GM13977 (cell line): ENCODE data around the gene BTG3.

Experiments used
- DNase-seq: peaks from one replicate; pipeline ENCODE4 v3.0.0; 2012; ENCODE audit warnings: low spot score
- in situ Hi-C: fragments of 300-500 bp; cut with MboI; formaldehyde crosslinking; loops from one replicate; pipeline ENCODE4 v1.12.0; 2022; ENCODE audit warnings: low sequenced_read_pairs, low pct_unique_long_range_greater_than_20kb, mixed read lengths, inconsistent platforms; ENCODE audit not compliant: unreplicated experiment
- TF ChIP-seq, protein P1 (sequence below): IDR thresholded peaks from 2 replicates; pipeline ENCODE4 v1.5.1; 2012; ENCODE audit warnings: mild to moderate bottlenecking, control low read depth; ENCODE audit not compliant: insufficient read depth; ENCODE audit errors: extremely low read depth, missing control alignments

The BTG3 gene

DNA sequence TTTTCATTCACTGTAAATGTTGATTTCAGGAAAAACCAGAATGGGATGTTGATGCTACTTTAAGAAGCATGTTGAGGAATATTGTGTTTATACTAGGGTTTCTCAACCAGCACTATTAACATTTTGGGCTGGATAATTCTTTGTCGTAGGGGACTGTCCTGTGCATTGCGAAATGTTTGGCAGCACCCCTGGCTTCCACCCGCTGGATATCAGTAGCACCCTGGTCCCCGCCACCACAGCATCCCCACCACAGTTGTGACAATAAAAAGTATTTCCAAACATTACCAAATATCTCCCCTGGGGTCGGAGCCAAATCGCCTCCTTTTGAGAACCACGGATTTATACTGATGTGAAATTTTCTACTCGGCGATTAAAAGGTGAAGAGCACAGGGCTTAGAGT is 41.9 kb downstream of the BTG3 start:
- in situ Hi-C loops, result no loop called here
- no peak for DNase-seq
- TF ChIP-seq, protein P1, sequence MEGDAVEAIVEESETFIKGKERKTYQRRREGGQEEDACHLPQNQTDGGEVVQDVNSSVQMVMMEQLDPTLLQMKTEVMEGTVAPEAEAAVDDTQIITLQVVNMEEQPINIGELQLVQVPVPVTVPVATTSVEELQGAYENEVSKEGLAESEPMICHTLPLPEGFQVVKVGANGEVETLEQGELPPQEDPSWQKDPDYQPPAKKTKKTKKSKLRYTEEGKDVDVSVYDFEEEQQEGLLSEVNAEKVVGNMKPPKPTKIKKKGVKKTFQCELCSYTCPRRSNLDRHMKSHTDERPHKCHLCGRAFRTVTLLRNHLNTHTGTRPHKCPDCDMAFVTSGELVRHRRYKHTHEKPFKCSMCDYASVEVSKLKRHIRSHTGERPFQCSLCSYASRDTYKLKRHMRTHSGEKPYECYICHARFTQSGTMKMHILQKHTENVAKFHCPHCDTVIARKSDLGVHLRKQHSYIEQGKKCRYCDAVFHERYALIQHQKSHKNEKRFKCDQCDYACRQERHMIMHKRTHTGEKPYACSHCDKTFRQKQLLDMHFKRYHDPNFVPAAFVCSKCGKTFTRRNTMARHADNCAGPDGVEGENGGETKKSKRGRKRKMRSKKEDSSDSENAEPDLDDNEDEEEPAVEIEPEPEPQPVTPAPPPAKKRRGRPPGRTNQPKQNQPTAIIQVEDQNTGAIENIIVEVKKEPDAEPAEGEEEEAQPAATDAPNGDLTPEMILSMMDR, result no peak

DNA sequence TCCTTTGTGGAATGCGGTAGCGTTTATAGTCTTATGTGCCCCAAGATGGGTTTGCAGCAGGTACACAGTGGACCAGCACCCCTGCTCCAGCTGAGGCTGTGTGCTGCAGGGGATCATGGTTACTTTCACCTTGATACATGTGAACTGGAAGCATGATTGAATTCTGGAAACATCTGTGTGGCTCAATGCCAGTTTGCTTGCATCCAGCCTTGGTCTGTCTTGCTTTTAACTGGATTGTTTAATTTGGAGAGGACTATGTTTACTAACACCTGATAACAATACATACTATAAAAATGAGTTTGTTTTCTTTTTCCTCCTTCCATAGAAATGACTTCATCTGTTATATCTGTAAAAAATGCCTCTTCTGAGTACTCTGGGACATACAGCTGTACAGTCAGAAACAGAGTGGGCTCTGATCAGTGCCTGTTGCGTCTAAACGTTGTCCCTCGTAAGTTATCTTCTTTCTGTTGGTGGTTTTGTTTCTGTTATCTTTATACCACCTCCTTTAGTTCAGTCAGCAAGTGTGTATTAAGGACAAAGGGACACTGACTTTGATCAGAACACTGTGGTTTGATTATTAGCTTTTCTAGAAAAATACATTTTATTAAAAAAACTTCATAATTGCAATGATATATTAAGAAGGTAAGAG is 52.2 kb downstream of the BTG3 start:
- TF ChIP-seq, protein P1, result no peak
- no peak for DNase-seq
- in situ Hi-C loops, result no loop called here

DNA sequence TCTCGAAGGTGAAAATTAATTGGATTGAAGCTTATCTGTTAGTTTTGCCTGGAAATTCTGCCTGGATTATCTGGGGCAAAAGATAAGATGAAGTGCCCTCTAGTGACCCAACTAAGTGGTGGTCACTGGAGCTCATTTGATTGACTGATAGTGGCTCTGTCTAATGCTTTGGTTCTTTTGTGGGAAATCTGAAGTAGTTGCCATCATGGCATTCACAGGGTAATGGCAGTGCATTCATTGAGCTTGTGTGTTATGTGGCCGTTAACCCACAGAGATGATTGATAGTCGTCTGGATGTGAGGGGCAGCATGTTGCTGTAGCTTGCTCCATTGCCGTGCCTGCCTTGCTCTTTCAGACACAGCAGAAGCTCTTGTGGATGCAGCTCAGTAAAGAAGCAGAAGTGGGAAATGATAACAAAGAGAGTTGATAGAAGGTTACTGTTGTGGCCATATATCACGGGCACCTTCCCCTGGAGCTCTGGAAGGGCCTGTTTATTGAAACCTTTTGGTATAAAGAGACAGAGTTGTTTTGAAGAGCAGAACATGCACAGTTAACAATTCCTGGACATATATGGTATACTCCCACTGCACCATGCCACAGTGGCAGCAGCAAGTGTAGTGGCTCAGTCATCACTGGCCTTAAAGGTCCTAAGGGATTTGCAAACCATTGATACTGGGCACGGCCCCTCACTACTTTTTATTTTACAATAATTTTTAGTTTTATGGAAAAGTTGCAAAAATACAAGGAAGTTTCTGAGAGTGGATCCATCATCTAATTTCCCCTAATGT is 57.8 kb downstream of the BTG3 start:
- TF ChIP-seq, protein P1, result no peak
- in situ Hi-C loops, result no loop called here
- no peak for DNase-seq

- in situ Hi-C loops, result no loop called here
- TF ChIP-seq, protein P1, result no peak
- no peak for DNase-seq
Measured at GRCh38 chr21:17554120-17554519, 58.6 kb downstream of the BTG3 start.

- DNase-seq, result no peak
- in situ Hi-C loops, result no loop called here
- TF ChIP-seq, protein P1, result no peak
Measured at GRCh38 chr21:17552410-17552809, 60.3 kb downstream of the BTG3 start.

- in situ Hi-C loops, result no loop called here
- TF ChIP-seq, protein P1, result no peak
- no peak for DNase-seq
Measured at GRCh38 chr21:17550671-17551308, 61.9 kb downstream of the BTG3 start.
